Activated CD8-positive, alpha-beta T cell treated with anti-CD3 and anti-CD28 coated beads for 36 hours (primary cell): Measurements from ENCODE around the gene OR7A17. TPM values are rescaled to one million over a fixed set of nuclear protein-coding genes. Genes with fewer than 3 reads are reported as not detected.

ENCODE experiments used
- ATAC-seq: fragments of 200-7000 bp; cut with Tn5 transposase; one replicate; pipeline ENCODE4 v1.10.0; 2021; ENCODE audit warnings: mild to moderate bottlenecking, moderate library complexity
- CTCF ChIA-PET: fragments of 350-600 bp; sonication (Branson Sonifier 250); formaldehyde crosslinking; loops from one replicate; lab custom pipeline; 2021; ENCODE audit warnings: antibody characterized with exemption; lab: Charles Lee
- POLR2A ChIA-PET: fragments of 350-600 bp; sonication (Branson Sonifier 250); formaldehyde crosslinking; loops from one replicate; lab custom pipeline; 2021; ENCODE audit warnings: antibody characterized with exemption; lab: Charles Lee
- DNase-seq: peaks from one replicate; pipeline ENCODE4 v3.0.0-alpha.2; 2020
- H3K27ac Mint-ChIP-seq: one replicate; pipeline ENCODE4 v1.8.0; 2021; ENCODE audit warnings: mild to moderate bottlenecking, mixed read lengths
- H3K27me3 Mint-ChIP-seq: one replicate; pipeline ENCODE4 v1.8.0; 2021; ENCODE audit warnings: mixed read lengths
- H3K36me3 Mint-ChIP-seq: one replicate; pipeline ENCODE4 v1.8.0; 2021; ENCODE audit warnings: low read depth, mixed read lengths
- H3K4me1 Mint-ChIP-seq: one replicate; pipeline ENCODE4 v1.8.0; 2021; ENCODE audit warnings: low read depth, mixed read lengths
- H3K4me3 Mint-ChIP-seq: one replicate; pipeline ENCODE4 v1.8.0; 2021; ENCODE audit warnings: mild to moderate bottlenecking, moderate library complexity, mixed read lengths
- H3K9me3 Mint-ChIP-seq: one replicate; pipeline ENCODE4 v1.8.0; 2021; ENCODE audit warnings: mixed read lengths
- CTCF ChIP-seq: fragments of 200-600 bp; IDR thresholded peaks from one replicate; pipeline ENCODE4 v1.8.0; 2022; ENCODE audit warnings: antibody characterized with exemption, mild to moderate bottlenecking
- intact Hi-C: fragments of 100-400 bp; cut with micrococcal nuclease; formaldehyde crosslinking; loops from one replicate; pipeline ENCODE4 v1.10.0; 2022
- total RNA-seq, 2 experiments: library from RNA; stranded (reverse); gene quantifications; one replicate each; pipeline ENCODE4 v1.2.3, GENCODE V29; 2021

OR7A17 gene
- not detected for total RNA-seq

DNA sequence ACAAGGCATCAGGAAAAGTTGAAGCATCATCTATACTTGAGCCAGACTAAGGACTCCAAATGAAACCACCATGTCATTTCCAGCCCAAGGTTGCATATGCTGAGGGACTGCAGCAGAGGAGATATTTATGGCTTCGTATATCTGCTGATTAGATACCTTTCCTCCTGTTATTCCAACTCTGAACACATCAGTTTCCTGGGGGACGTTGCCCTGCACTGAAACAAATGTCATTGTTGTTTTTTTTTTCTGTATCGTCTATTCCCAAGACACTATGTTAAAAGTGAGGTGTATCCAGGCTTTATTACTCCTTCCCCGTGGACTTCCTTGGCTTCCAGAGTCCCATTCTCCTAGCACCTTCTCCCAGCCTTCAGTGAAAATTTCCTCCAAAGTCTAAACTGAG is at the start of gene OR7A17:
Gene OR7A17, minus strand, starts transcription at position 101 of the 400 bp plus-strand sequence. CDS start 4,777 bp downstream, outside the sequence.
- ATAC-seq, result no peak
- no peak for DNase-seq
- ChIA-PET POLR2A (no interaction called here), CTCF (no interaction called here)
- no peaks in the 10 kb centered on the region for H3K36me3 Mint-ChIP-seq
- peaks cover 12% of the 10 kb centered on the region for H3K27me3 Mint-ChIP-seq
- H3K4me1 Mint-ChIP-seq, result peaks cover 7% of the 10 kb centered on the region
- TF ChIP-seq CTCF, result no peak
- intact Hi-C loops, result loop anchor here (10.0 kb wide), 1 partner anchor 311 kb away; the partner anchor contains the start of gene NDUFB7
- H3K9me3 Mint-ChIP-seq, result no peaks in the 10 kb centered on the region
- H3K27ac Mint-ChIP-seq, result no peak within 1 kb of the TSS
- H3K4me3 Mint-ChIP-seq, result no peak within 1 kb of the TSS

DNA sequence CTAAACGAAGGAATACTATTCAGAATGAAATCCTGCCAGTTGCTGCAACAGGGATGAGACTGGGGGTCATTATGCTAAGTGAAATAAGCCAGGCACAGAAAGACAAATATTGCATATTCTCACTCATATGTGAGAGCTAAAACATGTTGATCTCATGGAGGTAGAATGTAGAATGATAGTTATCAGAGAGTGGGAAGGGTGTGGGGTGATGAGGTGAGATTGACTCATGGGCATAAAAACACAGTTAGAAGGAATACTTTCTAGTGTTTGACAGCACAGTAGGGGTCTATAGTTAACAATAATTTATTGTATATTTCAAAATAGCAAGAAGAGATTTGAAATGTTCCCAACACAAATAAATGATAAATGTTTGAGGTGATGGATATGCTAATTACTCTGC is 47.6 kb upstream of the OR7A17 start:
- no peak for ATAC-seq
- H3K36me3 Mint-ChIP-seq, result no peaks in the 10 kb centered on the region
- no peak overlapping the region for H3K27ac Mint-ChIP-seq
- no peak for TF ChIP-seq CTCF
- POLR2A ChIA-PET, result no interaction called here
- no peak overlapping the region for H3K4me3 Mint-ChIP-seq
- CTCF ChIA-PET, result no interaction called here
- no peaks in the 10 kb centered on the region for H3K4me1 Mint-ChIP-seq
- peaks cover 14% of the 10 kb centered on the region for H3K27me3 Mint-ChIP-seq
- intact Hi-C loops, result no loop called here
- DNase-seq, result no peak
- peaks cover 1% of the 10 kb centered on the region for H3K9me3 Mint-ChIP-seq

DNA sequence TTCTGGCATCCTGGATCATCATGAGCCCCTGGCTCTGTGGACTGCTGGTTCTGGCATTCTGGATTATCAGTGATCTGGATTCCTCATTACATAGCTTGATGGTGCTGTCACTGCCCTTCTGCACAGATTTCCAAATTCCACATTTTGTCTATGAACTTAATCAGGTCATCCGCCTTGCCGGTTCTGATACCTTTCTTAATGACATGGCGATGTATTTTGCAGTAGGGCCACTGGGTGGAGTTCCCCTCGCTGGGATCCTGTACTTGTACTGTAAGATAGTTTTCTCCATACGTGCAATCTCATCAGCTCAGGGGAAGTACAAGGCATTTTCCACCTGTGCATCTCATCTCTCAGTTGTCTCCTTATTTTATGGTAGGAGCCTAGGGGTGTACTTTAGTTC is 30.9 kb upstream of the OR7A17 start:
- ATAC-seq (no peak), DNase-seq (peak; percentile 2)
- ChIA-PET CTCF (no interaction called here), POLR2A (no interaction called here)
- H3K36me3 Mint-ChIP-seq, result no peaks in the 10 kb centered on the region
- no peak overlapping the region for H3K4me3 Mint-ChIP-seq
- H3K27me3 Mint-ChIP-seq, result peaks cover 31% of the 10 kb centered on the region
- TF ChIP-seq CTCF, result no peak
- intact Hi-C loops, result no loop called here
- no peaks in the 10 kb centered on the region for H3K4me1 Mint-ChIP-seq
- H3K27ac Mint-ChIP-seq, result no peak overlapping the region
- peaks cover 5% of the 10 kb centered on the region for H3K9me3 Mint-ChIP-seq

- intact Hi-C loops, result no loop called here
- peaks cover 31% of the 10 kb centered on the region for H3K27me3 Mint-ChIP-seq
- no peaks in the 10 kb centered on the region for H3K4me1 Mint-ChIP-seq
- H3K9me3 Mint-ChIP-seq, result peaks cover 5% of the 10 kb centered on the region
- no peaks in the 10 kb centered on the region for H3K36me3 Mint-ChIP-seq
- no peak for TF ChIP-seq CTCF
- H3K4me3 Mint-ChIP-seq, result no peak overlapping the region
- ATAC-seq, result no peak
- no peak overlapping the region for H3K27ac Mint-ChIP-seq
- ChIA-PET CTCF (no interaction called here), POLR2A (no interaction called here)
- DNase-seq, result no peak
These were observed 29.2 kb upstream of the OR7A17 start for GRCh38 chr19:14915116-14915515.

- TF ChIP-seq CTCF, result no peak
- ChIA-PET CTCF (no interaction called here), POLR2A (no interaction called here)
- H3K4me1 Mint-ChIP-seq, result peaks cover 1% of the 10 kb centered on the region
- DNase-seq (no peak), ATAC-seq (no peak)
- H3K27me3 Mint-ChIP-seq, result peaks cover 27% of the 10 kb centered on the region
- H3K36me3 Mint-ChIP-seq, result no peaks in the 10 kb centered on the region
- intact Hi-C loops, result no loop called here
- no peak overlapping the region for H3K27ac Mint-ChIP-seq
- no peaks in the 10 kb centered on the region for H3K9me3 Mint-ChIP-seq
- no peak overlapping the region for H3K4me3 Mint-ChIP-seq
These were observed 20.8 kb upstream of the OR7A17 start for GRCh38 chr19:14906711-14907110.
